IPS DF 4.7 (cell line): ENCODE results near the gene TBX3.

Experiments
- DNase-seq: peaks from one replicate; pipeline ENCODE4 v3.0.0-alpha.2; 2013; ENCODE audit warnings: low spot score; ENCODE audit errors: extremely low read depth

Gene TBX3

GRCh38 chr12:114696443-114697242, 12.7 kb upstream of the TBX3 start:
- DNase-seq: no peak

GRCh38 chr12:114695305-114695592, 11.3 kb upstream of the TBX3 start:
- no peak for DNase-seq

- no peak for DNase-seq
Observed at GRCh38 chr12:114694436-114695304, 10.7 kb upstream of the TBX3 start.

GRCh38 chr12:114693532-114693931, 9.6 kb upstream of the TBX3 start:
- DNase-seq: no peak

GRCh38 chr12:114693059-114693531, 9.1 kb upstream of the TBX3 start:
- DNase-seq: no peak

GRCh38 chr12:114692186-114693058, 8.4 kb upstream of the TBX3 start:
- DNase-seq: no peak

GRCh38 chr12:114691763-114692185, 7.8 kb upstream of the TBX3 start:
- DNase-seq: no peak

- no peak for DNase-seq
Observed at GRCh38 chr12:114691196-114691595, 7.2 kb upstream of the TBX3 start.

- DNase-seq: no peak
Observed at GRCh38 chr12:114690267-114691135, 6.5 kb upstream of the TBX3 start.

- no peak for DNase-seq
Observed at GRCh38 chr12:114689075-114689994, 5.4 kb upstream of the TBX3 start.

GRCh38 chr12:114688256-114688845, 4.4 kb upstream of the TBX3 start:
- DNase-seq: no peak

- no peak for DNase-seq
Observed at GRCh38 chr12:114687802-114688201, 3.8 kb upstream of the TBX3 start.

- no peak for DNase-seq
Observed at GRCh38 chr12:114686773-114687500, 3.0 kb upstream of the TBX3 start.

- DNase-seq: no peak
Observed at GRCh38 chr12:114686426-114686772, 2.4 kb upstream of the TBX3 start.

GRCh38 chr12:114685869-114686268, 1.9 kb upstream of the TBX3 start:
- no peak for DNase-seq

GRCh38 chr12:114685320-114685781, 1.4 kb upstream of the TBX3 start:
- DNase-seq: no peak

GRCh38 chr12:114684870-114685273, 897 bp upstream of the TBX3 start:
- DNase-seq: no peak

- DNase-seq: no peak
Observed at GRCh38 chr12:114683709-114684097, 272 bp downstream of the TBX3 start.
